ENCODE results near the gene SHE. TPM values are rescaled to one million over a fixed set of nuclear protein-coding genes. Genes with fewer than 3 reads are reported as not detected.

The SHE gene
- 0.04 TPM in 1 of 2 replicates, not detected in the other for total RNA-seq

DNA sequence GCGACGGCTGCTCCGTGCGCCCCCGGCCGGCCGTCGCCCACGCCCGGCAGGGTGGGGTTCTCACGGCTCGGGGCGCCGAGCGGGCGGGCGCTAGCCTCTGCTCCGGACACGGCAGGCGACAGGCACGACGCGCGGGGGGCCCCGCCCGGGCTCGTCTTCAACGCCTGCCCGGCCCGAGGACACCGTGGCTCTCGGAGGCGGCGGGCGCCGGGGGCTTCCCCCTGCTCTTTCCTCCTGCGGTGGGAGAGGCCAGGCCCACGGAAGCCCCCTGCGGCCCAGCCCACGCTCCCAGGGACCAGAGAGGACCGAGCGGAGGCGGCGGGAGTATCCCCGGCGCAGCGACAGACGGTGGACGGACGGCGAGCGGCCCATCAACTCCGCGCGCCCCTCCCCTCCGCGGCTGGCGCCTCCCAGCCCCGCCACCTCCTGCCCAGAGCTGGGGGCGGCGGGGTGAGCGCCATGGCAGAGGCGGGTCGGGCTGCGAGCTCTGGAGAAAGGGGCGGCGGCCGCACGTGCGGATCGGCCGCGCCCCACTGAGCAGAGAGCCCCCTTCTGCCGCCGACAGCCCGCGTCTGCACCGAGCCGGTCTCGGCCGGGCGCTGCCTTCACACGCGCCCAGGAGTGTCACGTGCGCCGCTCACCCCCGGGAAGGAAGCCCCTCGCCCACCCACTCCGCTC lies at the start of gene SHE, which contains the start of gene TDRD10:
Gene SHE (minus strand): TSS at position 347 of the 678 bp plus-strand sequence. CDS start 386 bp downstream, outside the sequence.
Gene TDRD10 (plus strand): TSS at position 154 of the 678 bp plus-strand sequence. CDS start 4,685 bp downstream, outside the sequence.
- H3K36me3 Mint-ChIP-seq (ENCODE audit: low read depth), result no peaks in the 10 kb centered on the region

DNA sequence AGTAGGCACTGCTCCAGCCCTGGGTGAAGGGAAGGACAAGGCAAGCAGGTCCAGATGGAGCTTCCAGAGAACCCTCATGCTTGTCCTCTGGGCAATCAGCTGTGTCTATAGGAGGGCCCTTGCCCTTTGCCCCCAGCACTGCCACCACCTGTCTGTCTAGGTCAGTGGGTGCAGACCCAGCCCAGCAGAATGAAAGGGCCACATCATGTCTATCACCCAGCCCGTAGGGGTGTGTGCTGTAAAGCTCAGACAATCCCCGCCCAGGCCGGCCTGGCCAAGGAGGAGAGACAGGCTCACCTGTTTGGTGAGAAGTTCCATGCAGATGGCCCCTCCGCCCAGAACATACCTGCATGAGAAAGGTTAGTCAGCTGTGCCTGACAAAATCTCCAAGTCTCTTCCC lies 49.3 kb upstream of the SHE start:
- TF ChIP-seq, protein P1, sequence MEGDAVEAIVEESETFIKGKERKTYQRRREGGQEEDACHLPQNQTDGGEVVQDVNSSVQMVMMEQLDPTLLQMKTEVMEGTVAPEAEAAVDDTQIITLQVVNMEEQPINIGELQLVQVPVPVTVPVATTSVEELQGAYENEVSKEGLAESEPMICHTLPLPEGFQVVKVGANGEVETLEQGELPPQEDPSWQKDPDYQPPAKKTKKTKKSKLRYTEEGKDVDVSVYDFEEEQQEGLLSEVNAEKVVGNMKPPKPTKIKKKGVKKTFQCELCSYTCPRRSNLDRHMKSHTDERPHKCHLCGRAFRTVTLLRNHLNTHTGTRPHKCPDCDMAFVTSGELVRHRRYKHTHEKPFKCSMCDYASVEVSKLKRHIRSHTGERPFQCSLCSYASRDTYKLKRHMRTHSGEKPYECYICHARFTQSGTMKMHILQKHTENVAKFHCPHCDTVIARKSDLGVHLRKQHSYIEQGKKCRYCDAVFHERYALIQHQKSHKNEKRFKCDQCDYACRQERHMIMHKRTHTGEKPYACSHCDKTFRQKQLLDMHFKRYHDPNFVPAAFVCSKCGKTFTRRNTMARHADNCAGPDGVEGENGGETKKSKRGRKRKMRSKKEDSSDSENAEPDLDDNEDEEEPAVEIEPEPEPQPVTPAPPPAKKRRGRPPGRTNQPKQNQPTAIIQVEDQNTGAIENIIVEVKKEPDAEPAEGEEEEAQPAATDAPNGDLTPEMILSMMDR (IDR thresholded peaks at IDR 0.05), result no peak
- Mint-ChIP-seq H3K4me1 (peaks cover 16% of the 10 kb centered on the region), H3K27ac (no peak overlapping the region), H3K9me3 (no peaks in the 10 kb centered on the region), H3K27me3 (no peaks in the 10 kb centered on the region), H3K4me3 (no peak overlapping the region), H3K36me3 (ENCODE audit: low read depth) (peaks cover 79% of the 10 kb centered on the region)
- POLR2A ChIA-PET, result interaction anchor here (0.5 kb wide), 1 partner anchor 57 kb away, joined by 6 read pairs; no protein-coding TSS in a partner anchor
- DNase-seq (no peak), ATAC-seq (ENCODE audit: low read depth) (no peak)
- CTCF ChIA-PET, result interaction anchor here (0.9 kb wide), 1 partner anchor 72 kb away, joined by 3 read pairs; no protein-coding TSS in a partner anchor
- intact Hi-C loops (cut with micrococcal nuclease), result loop anchor here (10.0 kb wide), 1 partner anchor 623 kb away; the partner anchor contains the start of genes KRTCAP2 and TRIM46

More for the DNA sequence above, at the start of gene SHE, which contains the start of gene TDRD10:
- Mint-ChIP-seq H3K27me3 (peaks cover 28% of the 10 kb centered on the region), H3K4me1 (peaks cover 12% of the 10 kb centered on the region), H3K27ac (no peak within 1 kb of the TSS), H3K4me3 (peak within 1 kb of the TSS; percentile 58), H3K9me3 (peaks cover 2% of the 10 kb centered on the region)
- intact Hi-C loops (cut with micrococcal nuclease), result no loop called here
- POLR2A ChIA-PET, result interaction anchor here (1.3 kb wide), 1 partner anchor 10 kb away, joined by 5 read pairs; no protein-coding TSS in a partner anchor
- TF ChIP-seq, protein P1 (IDR thresholded peaks at IDR 0.05), result no peak
- DNase-seq, result peak; percentile 35
- peak; percentile 45 for ATAC-seq (ENCODE audit: low read depth)
- CTCF ChIA-PET, result no interaction called here

DNA sequence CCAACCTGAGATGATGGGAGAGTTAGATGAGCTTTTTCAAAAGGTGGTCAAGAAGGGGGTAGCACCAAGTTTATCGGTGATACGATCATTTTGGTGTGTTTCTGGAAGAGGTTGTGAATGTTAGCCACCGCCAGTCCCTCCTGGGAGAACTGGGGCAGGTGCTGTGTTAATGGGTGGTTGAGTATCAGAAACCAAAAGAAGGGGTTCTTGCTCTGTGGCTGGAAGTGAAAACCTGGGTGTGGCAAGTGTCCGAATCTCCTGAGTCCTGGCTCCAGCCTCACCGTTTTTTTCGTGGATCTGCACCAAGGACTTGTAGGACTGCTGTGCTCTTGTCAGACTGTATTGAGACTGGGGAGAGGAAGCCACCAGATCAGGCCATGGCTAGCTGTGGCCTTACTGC lies 48.4 kb upstream of the SHE start:
- Mint-ChIP-seq H3K4me3 (no peak overlapping the region), H3K9me3 (no peaks in the 10 kb centered on the region), H3K27ac (no peak overlapping the region), H3K4me1 (peaks cover 9% of the 10 kb centered on the region), H3K27me3 (no peaks in the 10 kb centered on the region), H3K36me3 (ENCODE audit: low read depth) (peaks cover 71% of the 10 kb centered on the region)
- DNase-seq, result no peak
- POLR2A ChIA-PET, result no interaction called here
- intact Hi-C loops (cut with micrococcal nuclease), result loop anchor here (10.0 kb wide), 1 partner anchor 624 kb away; the partner anchor contains the start of genes KRTCAP2 and TRIM46
- CTCF ChIA-PET, result interaction anchor here (6.2 kb wide), 1 partner anchor 70 kb away, joined by 101 read pairs; no protein-coding TSS in a partner anchor
- TF ChIP-seq, protein P1 (IDR thresholded peaks at IDR 0.05), result no peak
- ATAC-seq (ENCODE audit: low read depth), result no peak

DNA sequence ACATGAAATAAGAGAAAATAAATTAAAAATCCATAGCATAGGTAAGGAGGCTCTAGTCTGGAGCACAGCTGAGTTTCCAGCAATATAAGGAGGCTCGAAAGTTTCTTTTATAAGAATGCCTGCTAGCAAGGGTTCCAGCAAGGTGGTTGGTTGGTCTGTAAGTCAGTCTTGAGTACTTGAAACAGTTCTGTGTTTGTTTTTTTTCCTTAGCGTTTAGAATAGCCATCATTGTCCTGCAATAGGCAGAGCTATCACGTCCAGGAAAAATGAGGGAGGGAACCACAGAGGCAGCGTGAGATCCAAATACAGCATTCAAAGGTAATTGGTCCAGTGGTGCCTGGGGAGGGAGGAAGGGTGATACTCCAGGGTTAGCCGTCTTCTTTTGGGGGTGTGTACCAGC lies 47.9 kb upstream of the SHE start:
- peaks cover 66% of the 10 kb centered on the region for H3K36me3 Mint-ChIP-seq (ENCODE audit: low read depth)
- H3K27me3 Mint-ChIP-seq, result no peaks in the 10 kb centered on the region
- ChIA-PET POLR2A (no interaction called here), CTCF (interaction anchor here (6.2 kb wide), 1 partner anchor 70 kb away, joined by 101 read pairs; no protein-coding TSS in a partner anchor)
- peaks cover 5% of the 10 kb centered on the region for H3K4me1 Mint-ChIP-seq
- ATAC-seq (ENCODE audit: low read depth) (no peak), DNase-seq (no peak)
- no peak overlapping the region for H3K27ac Mint-ChIP-seq
- intact Hi-C loops (cut with micrococcal nuclease), result loop anchor here (10.0 kb wide), 1 partner anchor 625 kb away; the partner anchor contains the start of genes KRTCAP2 and TRIM46
- no peaks in the 10 kb centered on the region for H3K9me3 Mint-ChIP-seq
- no peak overlapping the region for H3K4me3 Mint-ChIP-seq
- TF ChIP-seq, protein P1 (IDR thresholded peaks at IDR 0.05), result no peak

DNA sequence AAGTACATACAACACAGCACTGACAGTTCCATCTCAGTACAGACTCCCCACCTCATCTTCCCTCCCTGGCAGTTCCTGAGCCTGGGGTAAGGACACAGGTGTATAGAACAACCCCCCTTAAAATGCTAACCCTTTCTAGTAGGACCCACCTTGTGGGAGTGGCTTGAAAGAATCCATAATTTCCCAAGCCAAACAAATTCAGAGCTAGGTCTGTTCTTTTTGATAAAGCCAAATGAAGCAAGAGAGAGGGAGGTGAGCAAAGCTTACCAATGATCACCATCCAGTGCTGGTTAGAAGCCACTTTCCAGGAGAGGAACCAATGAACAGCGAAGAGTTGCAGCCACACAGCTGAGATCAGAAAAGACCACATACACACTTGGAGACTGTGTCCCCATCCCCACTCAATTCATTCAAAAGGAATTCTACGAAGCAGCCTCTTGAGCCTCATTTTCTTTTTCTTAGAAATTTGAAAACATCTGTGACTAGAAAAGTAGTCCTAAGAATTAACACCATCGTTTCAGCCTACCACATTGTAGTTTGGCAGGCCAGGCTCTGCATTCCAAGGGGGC lies 47.1 kb upstream of the SHE start:
- no peaks in the 10 kb centered on the region for H3K9me3 Mint-ChIP-seq
- intact Hi-C loops (cut with micrococcal nuclease), result no loop called here
- H3K27ac Mint-ChIP-seq, result no peak overlapping the region
- no peak overlapping the region for H3K4me3 Mint-ChIP-seq
- TF ChIP-seq, protein P1 (IDR thresholded peaks at IDR 0.05), result no peak
- ATAC-seq (ENCODE audit: low read depth) (no peak), DNase-seq (no peak)
- ChIA-PET POLR2A (no interaction called here), CTCF (interaction anchor here (6.2 kb wide), 1 partner anchor 69 kb away, joined by 101 read pairs; no protein-coding TSS in a partner anchor)
- H3K27me3 Mint-ChIP-seq, result no peaks in the 10 kb centered on the region
- peaks cover 58% of the 10 kb centered on the region for H3K36me3 Mint-ChIP-seq (ENCODE audit: low read depth)
- H3K4me1 Mint-ChIP-seq, result peaks cover 5% of the 10 kb centered on the region
